ENCODE results near the gene MOGAT1.

GRCh38 chr2:222672068-222672401, 577 bp downstream of the MOGAT1 start:
- no peak for TF ChIP-seq CTCF (IDR thresholded peaks at IDR 0.05)
- no peak for TF ChIP-seq POLR2A (IDR thresholded peaks at IDR 0.05)
